CD8-positive, alpha-beta memory T cell (primary cell): ENCODE measurements around the gene FBXO39. TPM values are rescaled to one million over a fixed set of nuclear protein-coding genes. Genes with fewer than 3 reads are reported as not detected.
A peak's percentile ranks its signal among the peaks of the same experiment; 100 is the strongest.

Experiments
- CTCF ChIA-PET: fragments of 350-600 bp; sonication (Branson Sonifier 250); formaldehyde crosslinking; loops from one replicate; lab custom pipeline; 2021; ENCODE audit warnings: antibody characterized with exemption; lab: Charles Lee
- POLR2A ChIA-PET: fragments of 350-600 bp; sonication (Branson Sonifier 250); formaldehyde crosslinking; loops from one replicate; lab custom pipeline; 2021; ENCODE audit warnings: antibody characterized with exemption; lab: Charles Lee
- DNase-seq, 5 donors: peaks; one replicate each; pipeline versions ENCODE4 v3.0.0 to v3.0.0-alpha.2; 2020 to 2022; ENCODE audit warnings: mixed read lengths in 1 of 5
- H3K27ac ChIP-seq: one replicate; pipeline ENCODE4 v1.7.0; 2013; ENCODE audit warnings: low read depth, mild to moderate bottlenecking, low read length, moderate library complexity
- H3K27me3 ChIP-seq: 2 replicates; pipeline ENCODE4 v1.7.0; 2013; ENCODE audit warnings: low read length, mild to moderate bottlenecking; ENCODE audit not compliant: insufficient read depth, poor library complexity, severe bottlenecking
- H3K36me3 ChIP-seq: 2 replicates; pipeline ENCODE4 v1.7.0; 2013; ENCODE audit warnings: mild to moderate bottlenecking, low read length, moderate library complexity; ENCODE audit not compliant: insufficient read depth
- H3K4me1 ChIP-seq: 2 replicates; pipeline ENCODE4 v1.7.0; 2013; ENCODE audit warnings: mild to moderate bottlenecking, low read length, moderate library complexity; ENCODE audit not compliant: insufficient read depth
- H3K4me3 ChIP-seq: 2 replicates; pipeline ENCODE4 v1.7.0; 2013; ENCODE audit warnings: mild to moderate bottlenecking, low read length
- H3K9me3 ChIP-seq: 2 replicates; pipeline ENCODE4 v1.7.0; 2013; ENCODE audit warnings: mild to moderate bottlenecking, low read length
- H3K27ac Mint-ChIP-seq, 8 donors: one replicate each; pipeline ENCODE4 v1.8.0; 2020 to 2021; ENCODE audit warnings: mixed read lengths in 8 of 8, mild to moderate bottlenecking in 6 of 8, inconsistent platforms in 3 of 8, moderate library complexity in 3 of 8
- H3K27me3 Mint-ChIP-seq, 2 donors: one replicate each; pipeline ENCODE4 v1.8.0; 2020 to 2021; ENCODE audit warnings: mixed read lengths in 2 of 2, mild to moderate bottlenecking in 1 of 2, moderate library complexity in 1 of 2
- H3K36me3 Mint-ChIP-seq, 3 donors: one replicate each; pipeline ENCODE4 v1.8.0; 2020 to 2021; ENCODE audit warnings: mixed read lengths in 3 of 3, inconsistent platforms in 1 of 3, mild to moderate bottlenecking in 1 of 3
- H3K4me1 Mint-ChIP-seq, 3 donors: one replicate each; pipeline ENCODE4 v1.8.0; 2020 to 2021; ENCODE audit warnings: mixed read lengths in 3 of 3, inconsistent platforms in 1 of 3, mild to moderate bottlenecking in 1 of 3
- H3K4me3 Mint-ChIP-seq, 7 donors: one replicate each; pipeline ENCODE4 v1.8.0; 2020 to 2021; ENCODE audit warnings: mixed read lengths in 7 of 7, mild to moderate bottlenecking in 6 of 7, moderate library complexity in 4 of 7, inconsistent platforms in 2 of 7
- H3K9me3 Mint-ChIP-seq, 5 donors: one replicate each; pipeline ENCODE4 v1.8.0; 2020 to 2022; ENCODE audit warnings: mixed read lengths in 5 of 5, mild to moderate bottlenecking in 3 of 5, moderate library complexity in 2 of 5, inconsistent platforms in 1 of 5
- polyA plus RNA-seq: library from polyadenylated mRNA; unstranded; fragments of 300-500 nt; fragmentation: Illumina TruSeq; gene quantifications from one replicate; pipeline ENCODE4 v1.2.3, GENCODE V29; 2021
- total RNA-seq, 2 experiments: library from RNA; stranded (reverse); gene quantifications; one replicate each; pipeline ENCODE4 v1.2.3, GENCODE V29; 2021

Gene FBXO39
- total and polyA plus RNA-seq, 3 experiments from 2014 or later = not detected

- no peak for DNase-seq
- Mint-ChIP-seq H3K4me1 (no peaks in the 10 kb centered on the region), H3K9me3 (no peaks in the 10 kb centered on the region), H3K4me3 (no peak overlapping the region), H3K36me3 (no peaks in the 10 kb centered on the region), H3K27ac (no peak overlapping the region), H3K27me3 (peaks cover 28 to 44% of the 10 kb centered on the region in 2 donors)
- ChIA-PET CTCF (interaction anchor here (0.6 kb wide), 1 partner anchor 1474 kb away, joined by 3 read pairs; no protein-coding TSS in a partner anchor), POLR2A (no interaction called here)
- Histone ChIP-seq H3K4me3 (no peak overlapping the region), H3K9me3 (no peaks in the 10 kb centered on the region), H3K36me3 (no peaks in the 10 kb centered on the region), H3K4me1 (no peaks in the 10 kb centered on the region), H3K27ac (no peak overlapping the region), H3K27me3 (no peaks in the 10 kb centered on the region)
Observed at GRCh38 chr17:6793748-6794493, 17.9 kb downstream of the FBXO39 start.

- Mint-ChIP-seq H3K36me3 (no peaks in the 10 kb centered on the region), H3K27me3 (peaks cover 16 to 37% of the 10 kb centered on the region in 2 donors), H3K9me3 (no peaks in the 10 kb centered on the region), H3K27ac (peak overlapping the region in 1 of 8 donors; percentile 19), H3K4me1 (no peaks in the 10 kb centered on the region), H3K4me3 (no peak overlapping the region)
- Histone ChIP-seq H3K4me1 (no peaks in the 10 kb centered on the region), H3K27ac (no peak overlapping the region), H3K27me3 (no peaks in the 10 kb centered on the region), H3K36me3 (no peaks in the 10 kb centered on the region), H3K4me3 (no peak overlapping the region), H3K9me3 (no peaks in the 10 kb centered on the region)
- no peak for DNase-seq
- ChIA-PET POLR2A (no interaction called here), CTCF (interaction anchor here (0.8 kb wide), 1 partner anchor 130 kb away, joined by 3 read pairs; no protein-coding TSS in a partner anchor)
Observed at GRCh38 chr17:6796017-6796886, 20.2 kb downstream of the FBXO39 start.

- H3K9me3 Mint-ChIP-seq = no peaks in the 10 kb centered on the region
Observed at GRCh38 chr17:6796887-6797490, 21.0 kb downstream of the FBXO39 start.

GRCh38 chr17:6797718-6798351 lies 21.8 kb downstream of the FBXO39 start:
- Mint-ChIP-seq H3K27me3 (peaks cover 5 to 25% of the 10 kb centered on the region in 2 donors), H3K27ac (no peak overlapping the region), H3K9me3 (no peaks in the 10 kb centered on the region), H3K36me3 (no peaks in the 10 kb centered on the region), H3K4me3 (no peak overlapping the region), H3K4me1 (no peaks in the 10 kb centered on the region)
- CTCF ChIA-PET = interaction anchor here (1.3 kb wide), 1 partner anchor 131 kb away, joined by 5 read pairs; no protein-coding TSS in a partner anchor
- POLR2A ChIA-PET = no interaction called here
- no peaks in the 10 kb centered on the region for H3K36me3 ChIP-seq
- H3K4me1 ChIP-seq = no peaks in the 10 kb centered on the region
- H3K27me3 ChIP-seq = no peaks in the 10 kb centered on the region
- no peak overlapping the region for H3K4me3 ChIP-seq
- H3K27ac ChIP-seq = no peak overlapping the region
- H3K9me3 ChIP-seq = no peaks in the 10 kb centered on the region
- DNase-seq = no peak

More at GRCh38 chr17:6796887-6797490, 21.0 kb downstream of the FBXO39 start:
- CTCF ChIA-PET = interaction anchor here (0.8 kb wide), 1 partner anchor 131 kb away, joined by 3 read pairs; no protein-coding TSS in a partner anchor
- peaks cover 12 to 32% of the 10 kb centered on the region in 2 donors for H3K27me3 Mint-ChIP-seq
- no peak overlapping the region for H3K4me3 ChIP-seq
- H3K9me3 ChIP-seq = no peaks in the 10 kb centered on the region
- no peaks in the 10 kb centered on the region for H3K4me1 ChIP-seq
- no peaks in the 10 kb centered on the region for H3K36me3 Mint-ChIP-seq
- no peaks in the 10 kb centered on the region for H3K27me3 ChIP-seq
- H3K4me3 Mint-ChIP-seq = no peak overlapping the region
- no peaks in the 10 kb centered on the region for H3K4me1 Mint-ChIP-seq
- H3K27ac ChIP-seq = no peak overlapping the region
- no peaks in the 10 kb centered on the region for H3K36me3 ChIP-seq
- no peak overlapping the region for H3K27ac Mint-ChIP-seq
- POLR2A ChIA-PET = no interaction called here
- no peak for DNase-seq

GRCh38 chr17:6799738-6800137 lies 23.7 kb downstream of the FBXO39 start:
- H3K36me3 Mint-ChIP-seq = no peaks in the 10 kb centered on the region

GRCh38 chr17:6800422-6801027 lies 24.5 kb downstream of the FBXO39 start:
- H3K36me3 ChIP-seq = no peaks in the 10 kb centered on the region
- no peaks in the 10 kb centered on the region for H3K27me3 ChIP-seq
- H3K9me3 Mint-ChIP-seq = no peaks in the 10 kb centered on the region
- H3K27ac ChIP-seq = no peak overlapping the region
- no peaks in the 10 kb centered on the region for H3K4me1 ChIP-seq
- H3K27me3 Mint-ChIP-seq = peaks cover 7 to 16% of the 10 kb centered on the region in 2 donors
- H3K4me3 ChIP-seq = no peak overlapping the region
- no peak for DNase-seq
- H3K9me3 ChIP-seq = no peaks in the 10 kb centered on the region
- no peak overlapping the region for H3K4me3 Mint-ChIP-seq
- peak overlapping the region in 1 of 8 donors; percentile 60 for H3K27ac Mint-ChIP-seq
- no peaks in the 10 kb centered on the region for H3K4me1 Mint-ChIP-seq
- POLR2A ChIA-PET = no interaction called here
- CTCF ChIA-PET = interaction anchor here (1.1 to 1.8 kb wide), 3 partner anchors 133 to 328 kb away, joined by 3 to 8 read pairs (median 5); no protein-coding TSS in a partner anchor
- H3K36me3 Mint-ChIP-seq = no peaks in the 10 kb centered on the region

More at GRCh38 chr17:6799738-6800137, 23.7 kb downstream of the FBXO39 start:
- Mint-ChIP-seq H3K27me3 (peaks cover 3 to 19% of the 10 kb centered on the region in 2 donors), H3K4me1 (no peaks in the 10 kb centered on the region), H3K27ac (no peak overlapping the region), H3K4me3 (peak overlapping the region in 1 of 7 donors; percentile 29), H3K9me3 (no peaks in the 10 kb centered on the region)
- Histone ChIP-seq H3K27ac (no peak overlapping the region), H3K9me3 (no peaks in the 10 kb centered on the region), H3K36me3 (no peaks in the 10 kb centered on the region), H3K4me3 (no peak overlapping the region), H3K4me1 (no peaks in the 10 kb centered on the region), H3K27me3 (no peaks in the 10 kb centered on the region)
- DNase-seq = no peak
- ChIA-PET POLR2A (no interaction called here), CTCF (no interaction called here)

GRCh38 chr17:6811510-6811909 lies 35.5 kb downstream of the FBXO39 start:
- no peak for DNase-seq
- Mint-ChIP-seq H3K36me3 (peaks cover 0 to 8% (median 0%) of the 10 kb centered on the region in 3 donors), H3K27ac (no peak overlapping the region), H3K4me3 (no peak overlapping the region), H3K9me3 (peaks cover 0 to 3% (median 0%) of the 10 kb centered on the region in 5 donors), H3K27me3 (peaks cover 5 to 41% of the 10 kb centered on the region in 2 donors), H3K4me1 (no peaks in the 10 kb centered on the region)
- POLR2A ChIA-PET = no interaction called here
- Histone ChIP-seq H3K4me1 (no peaks in the 10 kb centered on the region), H3K27ac (no peak overlapping the region), H3K27me3 (no peaks in the 10 kb centered on the region), H3K9me3 (no peaks in the 10 kb centered on the region), H3K4me3 (no peak overlapping the region), H3K36me3 (no peaks in the 10 kb centered on the region)
- CTCF ChIA-PET = no interaction called here
